ENCODE results near the gene TPD52L2.
"Not testable (repeated sequence)": the region's sequence is repeated elsewhere in the genome, so short reads cannot be mapped to it uniquely, and the experiment has no call there.

The TPD52L2 gene

GRCh38 chr20:63857764-63858392, 7.2 kb upstream of the TPD52L2 start:
- no peak for DNase-seq

- no peak for DNase-seq
Observed at GRCh38 chr20:63858393-63859165, 6.5 kb upstream of the TPD52L2 start.

GRCh38 chr20:63859166-63859699, 5.8 kb upstream of the TPD52L2 start:
- DNase-seq, result no peak

GRCh38 chr20:63860325-63861051, 4.6 kb upstream of the TPD52L2 start:
- no peak for DNase-seq

GRCh38 chr20:63861365-63861934, 3.6 kb upstream of the TPD52L2 start, which contains the start of gene ABHD16B:
ABHD16B (plus strand) TSS chr20:63861498; CDS start chr20:63861541, 43 bp downstream.
- DNase-seq, result no peak

- no peak for DNase-seq
Observed at GRCh38 chr20:63861981-63862901, 2.8 kb upstream of the TPD52L2 start.

GRCh38 chr20:63863021-63863797, 1.9 kb upstream of the TPD52L2 start:
- no peak for DNase-seq

GRCh38 chr20:63863798-63864544, 1.1 kb upstream of the TPD52L2 start:
- DNase-seq, result peak; percentile 72

- no peak for DNase-seq
Observed at GRCh38 chr20:63864545-63864977, 509 bp upstream of the TPD52L2 start.

- not testable (repeated sequence) for DNase-seq
Observed at GRCh38 chr20:63867042-63867441, 2.0 kb downstream of the TPD52L2 start.

GRCh38 chr20:63868264-63868663, 3.2 kb downstream of the TPD52L2 start:
- no peak for DNase-seq

- peak; percentile 35 for DNase-seq
Observed at GRCh38 chr20:63873477-63873971, 8.5 kb downstream of the TPD52L2 start.

- DNase-seq, result not testable (repeated sequence)
Observed at GRCh38 chr20:63874241-63874640, 9.2 kb downstream of the TPD52L2 start.

- no peak for DNase-seq
Observed at GRCh38 chr20:63876489-63877036, 11.5 kb downstream of the TPD52L2 start.

- DNase-seq, result no peak
Observed at GRCh38 chr20:63877755-63878470, 12.8 kb downstream of the TPD52L2 start.

- no peak for DNase-seq
Observed at GRCh38 chr20:63878899-63879663, 14.0 kb downstream of the TPD52L2 start.

GRCh38 chr20:63880901-63881300, 15.8 kb downstream of the TPD52L2 start:
- DNase-seq, result not testable (repeated sequence)

Data from activated naive CD4-positive, alpha-beta T cell treated with anti-CD3 and anti-CD28 coated beads, Interleukin-2, amount 50 U/mL, for 16 hours (primary cell).